ENCODE results near the gene CSGALNACT2.

Gene CSGALNACT2

GRCh38 chr10:43187213-43187612 lies 49.0 kb downstream of the CSGALNACT2 start:
- Histone ChIP-seq H3K4me3 (replicated peaks; ENCODE audit: low read depth, low read length) (no peak overlapping the region), H3K27me3 (replicated peaks; ENCODE audit: control insufficient read depth, insufficient read depth, low read length) (no peaks in the 10 kb centered on the region), H3K36me3 (ENCODE audit: control insufficient read depth, insufficient read depth, low read length) (no peaks in the 10 kb centered on the region)
- no peak for TF ChIP-seq CTCF (IDR thresholded peaks at IDR 0.05; ENCODE audit: insufficient read depth, low read length, poor library complexity, severe bottlenecking)
- no peak for DNase-seq (ENCODE audit: extremely low read depth, insufficient read length)

- no peak for DNase-seq (ENCODE audit: extremely low read depth, insufficient read length)
- no peaks in the 10 kb centered on the region for H3K36me3 ChIP-seq (ENCODE audit: control insufficient read depth, insufficient read depth, low read length)
- TF ChIP-seq CTCF (IDR thresholded peaks at IDR 0.05; ENCODE audit: insufficient read depth, low read length, poor library complexity, severe bottlenecking): no peak
- no peaks in the 10 kb centered on the region for H3K27me3 ChIP-seq (replicated peaks; ENCODE audit: control insufficient read depth, insufficient read depth, low read length)
- no peak overlapping the region for H3K4me3 ChIP-seq (replicated peaks; ENCODE audit: low read depth, low read length)
These were observed 50.5 kb downstream of the CSGALNACT2 start for GRCh38 chr10:43188702-43189101.

GRCh38 chr10:43190289-43190688 lies 52.0 kb downstream of the CSGALNACT2 start:
- H3K36me3 ChIP-seq (ENCODE audit: control insufficient read depth, insufficient read depth, low read length): no peaks in the 10 kb centered on the region
- DNase-seq (ENCODE audit: extremely low read depth, insufficient read length): no peak
- H3K27me3 ChIP-seq (replicated peaks; ENCODE audit: control insufficient read depth, insufficient read depth, low read length): no peaks in the 10 kb centered on the region
- TF ChIP-seq CTCF (IDR thresholded peaks at IDR 0.05; ENCODE audit: insufficient read depth, low read length, poor library complexity, severe bottlenecking): no peak
- H3K4me3 ChIP-seq (replicated peaks; ENCODE audit: low read depth, low read length): no peak overlapping the region

- TF ChIP-seq CTCF (IDR thresholded peaks at IDR 0.05; ENCODE audit: insufficient read depth, low read length, poor library complexity, severe bottlenecking): no peak
- DNase-seq (ENCODE audit: extremely low read depth, insufficient read length): no peak
- no peaks in the 10 kb centered on the region for H3K36me3 ChIP-seq (ENCODE audit: control insufficient read depth, insufficient read depth, low read length)
- H3K27me3 ChIP-seq (replicated peaks; ENCODE audit: control insufficient read depth, insufficient read depth, low read length): no peaks in the 10 kb centered on the region
- H3K4me3 ChIP-seq (replicated peaks; ENCODE audit: low read depth, low read length): no peak overlapping the region
These were observed 52.5 kb downstream of the CSGALNACT2 start for GRCh38 chr10:43190775-43191174.

GRCh38 chr10:43192884-43193283 lies 54.6 kb downstream of the CSGALNACT2 start:
- DNase-seq (ENCODE audit: extremely low read depth, insufficient read length): no peak
- Histone ChIP-seq H3K27me3 (replicated peaks; ENCODE audit: control insufficient read depth, insufficient read depth, low read length) (no peaks in the 10 kb centered on the region), H3K4me3 (replicated peaks; ENCODE audit: low read depth, low read length) (no peak overlapping the region), H3K36me3 (ENCODE audit: control insufficient read depth, insufficient read depth, low read length) (no peaks in the 10 kb centered on the region)
- no peak for TF ChIP-seq CTCF (IDR thresholded peaks at IDR 0.05; ENCODE audit: insufficient read depth, low read length, poor library complexity, severe bottlenecking)

- no peaks in the 10 kb centered on the region; the same call in 1 of the 2 replicates for H3K27me3 ChIP-seq (replicated peaks; ENCODE audit: control insufficient read depth, insufficient read depth, low read length)
- TF ChIP-seq CTCF (IDR thresholded peaks at IDR 0.05; ENCODE audit: insufficient read depth, low read length, poor library complexity, severe bottlenecking): no peak
- H3K36me3 ChIP-seq (ENCODE audit: control insufficient read depth, insufficient read depth, low read length): no peaks in the 10 kb centered on the region
- DNase-seq (ENCODE audit: extremely low read depth, insufficient read length): no peak
- no peak overlapping the region for H3K4me3 ChIP-seq (replicated peaks; ENCODE audit: low read depth, low read length)
These were observed 55.3 kb downstream of the CSGALNACT2 start for GRCh38 chr10:43193496-43194080.

Data from GM06990 (cell line).